GM12801 (cell line): Measurements from ENCODE around the gene AKAP13.

ENCODE experiments used
- TF ChIP-seq, protein P1 (sequence below): IDR thresholded peaks from one replicate; pipeline ENCODE4 v1.5.1; 2011; ENCODE audit warnings: control low read depth; ENCODE audit not compliant: insufficient read length; ENCODE audit errors: extremely low read depth

Gene AKAP13

DNA sequence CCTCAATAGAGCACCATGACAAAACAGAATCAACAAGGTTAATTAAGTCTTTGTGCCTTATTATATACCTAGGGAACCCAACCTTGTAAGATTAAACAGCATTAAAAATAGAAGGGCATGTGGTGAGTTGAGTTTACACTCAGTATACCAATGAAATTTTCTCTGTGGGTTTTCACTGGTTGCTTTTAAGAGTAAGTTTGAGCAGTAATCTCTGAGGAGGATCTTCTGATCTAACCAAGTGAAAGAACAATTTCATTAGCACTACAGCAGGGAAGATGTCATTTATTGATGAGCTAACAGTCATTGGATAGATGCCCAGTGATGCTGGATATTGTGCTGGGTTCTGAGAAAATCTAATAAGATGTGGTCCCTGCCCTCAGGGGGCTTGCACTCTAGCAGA lies 26.9 kb upstream of the AKAP13 start:
- TF ChIP-seq, protein P1, sequence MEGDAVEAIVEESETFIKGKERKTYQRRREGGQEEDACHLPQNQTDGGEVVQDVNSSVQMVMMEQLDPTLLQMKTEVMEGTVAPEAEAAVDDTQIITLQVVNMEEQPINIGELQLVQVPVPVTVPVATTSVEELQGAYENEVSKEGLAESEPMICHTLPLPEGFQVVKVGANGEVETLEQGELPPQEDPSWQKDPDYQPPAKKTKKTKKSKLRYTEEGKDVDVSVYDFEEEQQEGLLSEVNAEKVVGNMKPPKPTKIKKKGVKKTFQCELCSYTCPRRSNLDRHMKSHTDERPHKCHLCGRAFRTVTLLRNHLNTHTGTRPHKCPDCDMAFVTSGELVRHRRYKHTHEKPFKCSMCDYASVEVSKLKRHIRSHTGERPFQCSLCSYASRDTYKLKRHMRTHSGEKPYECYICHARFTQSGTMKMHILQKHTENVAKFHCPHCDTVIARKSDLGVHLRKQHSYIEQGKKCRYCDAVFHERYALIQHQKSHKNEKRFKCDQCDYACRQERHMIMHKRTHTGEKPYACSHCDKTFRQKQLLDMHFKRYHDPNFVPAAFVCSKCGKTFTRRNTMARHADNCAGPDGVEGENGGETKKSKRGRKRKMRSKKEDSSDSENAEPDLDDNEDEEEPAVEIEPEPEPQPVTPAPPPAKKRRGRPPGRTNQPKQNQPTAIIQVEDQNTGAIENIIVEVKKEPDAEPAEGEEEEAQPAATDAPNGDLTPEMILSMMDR: no peak

DNA sequence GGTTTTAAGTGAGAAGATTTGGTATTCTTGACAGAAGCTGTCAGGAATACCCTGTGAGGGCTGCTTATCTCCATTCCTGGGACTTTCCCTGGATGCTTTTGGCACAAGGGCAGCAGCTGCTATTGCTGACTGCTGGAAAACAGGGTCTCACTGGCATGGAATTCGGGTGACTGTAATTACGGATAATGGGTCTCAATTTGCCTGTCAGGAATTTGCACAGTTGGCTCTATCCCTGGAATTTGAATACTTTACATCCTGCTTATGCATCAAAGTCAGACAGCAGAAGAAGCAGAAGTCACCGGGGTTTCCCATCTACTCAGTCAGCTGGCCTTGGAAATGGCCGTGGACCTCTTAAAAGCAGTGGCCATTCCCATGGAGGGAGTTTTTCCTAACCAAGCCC lies 25.9 kb upstream of the AKAP13 start:
- TF ChIP-seq, protein P1: no peak

DNA sequence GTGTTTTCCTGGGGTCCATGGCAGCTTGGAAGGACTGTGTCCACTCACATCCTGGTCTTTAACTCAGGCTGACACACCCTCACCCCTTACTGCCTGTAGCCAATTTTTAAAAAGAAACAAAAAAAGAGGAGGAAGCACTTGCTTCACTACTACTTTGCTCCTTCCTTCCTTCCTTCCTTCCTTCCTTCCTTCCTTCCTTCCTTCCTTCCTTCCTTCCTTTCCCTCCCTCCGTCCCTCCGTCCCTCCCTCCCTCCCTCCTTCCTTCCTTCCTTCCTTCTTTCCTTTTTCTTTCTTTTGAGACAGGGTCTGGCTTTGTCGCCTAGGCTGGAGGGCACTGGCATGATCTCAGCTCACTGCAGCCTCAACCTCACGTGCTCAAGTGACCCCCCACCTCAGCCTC lies 25.5 kb upstream of the AKAP13 start:
- TF ChIP-seq, protein P1: no peak

DNA sequence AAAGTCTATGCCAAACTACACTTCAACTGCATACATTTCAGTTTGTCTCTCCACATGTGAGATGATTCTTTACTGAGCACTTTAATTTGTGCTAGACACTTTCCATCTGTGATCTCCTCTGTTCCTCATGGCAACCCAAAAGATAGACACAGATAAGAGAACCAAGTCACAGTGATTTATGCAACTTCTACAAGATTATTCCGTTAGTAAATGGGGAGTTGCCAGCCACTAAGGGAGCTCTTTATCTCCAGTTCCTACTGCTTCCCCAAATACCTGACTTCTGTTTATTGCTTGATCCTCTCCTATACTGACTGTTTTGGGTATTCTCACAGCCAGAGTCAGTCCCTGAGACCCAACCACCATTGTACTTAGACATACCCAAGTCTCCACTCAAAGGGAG lies 24.1 kb upstream of the AKAP13 start:
- TF ChIP-seq, protein P1: no peak

DNA sequence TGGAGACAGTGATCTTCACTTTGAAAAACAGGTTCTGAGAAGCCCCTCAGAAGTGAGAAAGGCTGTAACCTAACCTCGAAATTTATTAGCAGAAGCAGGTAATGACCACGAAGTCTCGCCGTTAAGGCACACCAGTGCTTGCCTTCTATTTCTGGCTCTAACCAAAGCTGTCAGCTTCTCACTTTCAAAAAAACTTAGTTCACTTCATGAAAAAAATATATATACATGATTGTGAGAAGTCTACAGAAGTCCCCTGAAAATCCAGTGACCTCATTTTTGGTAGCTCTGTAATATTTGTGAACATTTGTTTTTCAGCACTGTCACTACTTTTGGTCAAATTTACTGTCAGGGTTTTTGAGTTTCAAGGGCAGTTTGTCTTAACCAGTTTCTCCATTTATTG lies 19.1 kb upstream of the AKAP13 start:
- TF ChIP-seq, protein P1: no peak

DNA sequence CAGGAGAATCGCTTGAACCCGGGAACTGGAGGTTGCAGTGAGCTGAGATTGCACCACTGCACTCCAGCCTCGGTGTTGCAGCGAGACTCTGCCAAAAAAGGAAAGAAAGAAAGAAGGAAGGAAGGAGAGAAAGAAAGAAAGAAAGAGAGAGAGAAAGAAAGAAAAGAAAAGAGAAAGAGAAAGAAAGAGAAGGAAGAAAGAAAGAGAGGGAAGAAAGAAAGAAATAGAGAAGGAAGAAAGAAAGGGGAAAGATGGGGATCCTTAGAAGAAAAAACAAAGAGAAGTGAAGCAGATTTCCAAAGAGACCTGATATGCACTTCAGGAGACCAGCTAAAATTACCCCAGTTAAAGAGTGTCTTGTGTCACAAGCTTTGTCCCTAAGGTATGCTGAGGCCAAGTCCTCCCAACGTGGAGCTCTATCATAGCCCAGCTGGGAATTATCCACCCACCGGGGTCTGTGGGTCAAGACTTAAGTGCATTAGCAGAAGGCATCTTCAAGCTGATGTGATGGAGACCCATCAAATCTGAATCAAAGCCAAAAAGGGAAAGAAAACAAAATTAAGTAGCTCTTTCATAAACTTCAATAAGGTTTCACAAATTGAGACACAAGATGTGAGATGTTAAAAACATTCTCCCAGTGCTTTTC lies 17.8 kb upstream of the AKAP13 start:
- TF ChIP-seq, protein P1: no peak

DNA sequence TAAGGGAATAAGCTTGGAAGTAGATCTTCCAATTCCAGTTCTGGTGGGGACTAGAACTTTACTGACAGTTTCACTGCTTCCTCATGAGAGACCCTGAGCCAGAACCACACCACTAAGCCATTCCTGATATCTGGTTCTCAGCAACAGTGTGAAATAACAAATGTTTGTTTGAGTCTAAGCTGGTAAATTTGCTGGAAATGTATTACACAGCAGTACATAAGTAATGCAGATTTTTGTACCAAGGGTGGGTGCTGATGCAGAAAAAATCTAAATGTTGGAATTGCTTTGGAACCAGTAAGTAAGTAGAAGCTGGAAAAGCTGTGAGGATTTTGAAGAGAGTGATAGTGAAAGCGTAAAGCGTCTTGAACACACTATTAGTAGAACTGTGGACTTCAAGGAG lies 14.4 kb upstream of the AKAP13 start:
- TF ChIP-seq, protein P1: no peak

DNA sequence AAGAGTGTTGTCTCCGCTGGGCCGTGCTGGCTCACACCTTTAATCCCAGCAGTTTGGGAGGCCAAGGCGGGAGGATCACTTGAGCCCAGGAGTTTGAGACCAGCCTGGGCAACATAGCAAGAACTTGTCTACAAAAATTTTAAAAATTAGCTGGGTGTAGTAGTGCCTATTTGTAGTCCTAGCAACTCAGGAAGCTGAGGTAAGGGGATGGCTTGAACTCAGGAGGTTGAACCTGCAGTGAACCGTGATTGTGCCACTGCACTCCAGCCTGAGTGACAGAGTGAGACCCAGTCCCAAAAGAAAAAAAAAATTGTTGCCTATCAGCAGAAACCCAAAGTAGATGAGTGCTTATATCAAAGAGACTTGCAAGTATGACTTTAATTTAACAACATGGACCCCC lies 12.7 kb upstream of the AKAP13 start:
- TF ChIP-seq, protein P1: no peak
